Left renal cortex interstitium (tissue), 4 donors: ENCODE data around the gene LYRM1. TPM values are rescaled to one million over a fixed set of nuclear protein-coding genes. Genes with fewer than 3 reads are reported as not detected.
"Not testable (repeated sequence)": the region's sequence is repeated elsewhere in the genome, so short reads cannot be mapped to it uniquely, and the experiment has no call there.

Experiments used
- DNase-seq, 4 donors: peaks; one replicate each; pipeline ENCODE4 v3.0.0-alpha.2; 2013; ENCODE audit warnings: low read depth in 4 of 4, low spot score in 2 of 4, missing footprints in 1 of 4
- polyA plus RNA-seq, 4 donors: library from polyadenylated mRNA; unstranded; fragments of 120-200 nt; gene quantifications; one replicate each; pipeline ENCODE4 v1.2.1, GENCODE V29; 2013; ENCODE audit not compliant: insufficient read length in 4 of 4

Gene LYRM1
- polyA plus RNA-seq, 4 donors: 45.1 to 53.7 (median 47.4) TPM

- not testable (repeated sequence) for DNase-seq
Observed at GRCh38 chr16:20929676-20930364, 29.2 kb downstream of the LYRM1 start.

- DNase-seq: no peak
Observed at GRCh38 chr16:20930365-20930690, 29.8 kb downstream of the LYRM1 start.

GRCh38 chr16:20931066-20931600 is 30.6 kb downstream of the LYRM1 start:
- DNase-seq: no peak

- DNase-seq: no peak
Observed at GRCh38 chr16:20933589-20933988, 33.0 kb downstream of the LYRM1 start.

- no peak for DNase-seq
Observed at GRCh38 chr16:20937736-20938135, 37.2 kb downstream of the LYRM1 start.

- no peak for DNase-seq
Observed at GRCh38 chr16:20938426-20938825, 37.9 kb downstream of the LYRM1 start.

GRCh38 chr16:20939611-20940010 is 39.0 kb downstream of the LYRM1 start:
- no peak for DNase-seq

- DNase-seq: no peak
Observed at GRCh38 chr16:20940871-20941635, 40.5 kb downstream of the LYRM1 start.

- no peak for DNase-seq
Observed at GRCh38 chr16:20941636-20941926, 41.0 kb downstream of the LYRM1 start.

- no peak for DNase-seq
Observed at GRCh38 chr16:20942256-20942655, 41.7 kb downstream of the LYRM1 start.

GRCh38 chr16:20944861-20945574 is 44.4 kb downstream of the LYRM1 start:
- DNase-seq: no peak

GRCh38 chr16:20945575-20945875 is 45.0 kb downstream of the LYRM1 start:
- not testable (repeated sequence) for DNase-seq

GRCh38 chr16:20946015-20946629 is 45.6 kb downstream of the LYRM1 start:
- no peak for DNase-seq

- no peak for DNase-seq
Observed at GRCh38 chr16:20948444-20948843, 47.9 kb downstream of the LYRM1 start.

- no peak for DNase-seq
Observed at GRCh38 chr16:20949660-20950059, 49.1 kb downstream of the LYRM1 start.

- no peak for DNase-seq
Observed at GRCh38 chr16:20950294-20950693, 49.7 kb downstream of the LYRM1 start.

- DNase-seq: no peak
Observed at GRCh38 chr16:20952139-20952920, 51.8 kb downstream of the LYRM1 start.

- DNase-seq: no peak
Observed at GRCh38 chr16:20954574-20954973, 54.0 kb downstream of the LYRM1 start.

- peak in 3 of 4 donors; percentile 29 to 65 (median 31) for DNase-seq
Observed at GRCh38 chr16:20956319-20956718, 55.7 kb downstream of the LYRM1 start.

- DNase-seq: no peak
Observed at GRCh38 chr16:20957153-20957552, 56.6 kb downstream of the LYRM1 start.

- DNase-seq: no peak
Observed at GRCh38 chr16:20960899-20961298, 60.3 kb downstream of the LYRM1 start.
